ENCODE data around the gene RAD51B. TPM values are rescaled to one million over a fixed set of nuclear protein-coding genes. Genes with fewer than 3 reads are reported as not detected.

The RAD51B gene
- total RNA-seq, 4 donors from 2014 or later: 5.0 to 31.8 (median 20.6) TPM

DNA sequence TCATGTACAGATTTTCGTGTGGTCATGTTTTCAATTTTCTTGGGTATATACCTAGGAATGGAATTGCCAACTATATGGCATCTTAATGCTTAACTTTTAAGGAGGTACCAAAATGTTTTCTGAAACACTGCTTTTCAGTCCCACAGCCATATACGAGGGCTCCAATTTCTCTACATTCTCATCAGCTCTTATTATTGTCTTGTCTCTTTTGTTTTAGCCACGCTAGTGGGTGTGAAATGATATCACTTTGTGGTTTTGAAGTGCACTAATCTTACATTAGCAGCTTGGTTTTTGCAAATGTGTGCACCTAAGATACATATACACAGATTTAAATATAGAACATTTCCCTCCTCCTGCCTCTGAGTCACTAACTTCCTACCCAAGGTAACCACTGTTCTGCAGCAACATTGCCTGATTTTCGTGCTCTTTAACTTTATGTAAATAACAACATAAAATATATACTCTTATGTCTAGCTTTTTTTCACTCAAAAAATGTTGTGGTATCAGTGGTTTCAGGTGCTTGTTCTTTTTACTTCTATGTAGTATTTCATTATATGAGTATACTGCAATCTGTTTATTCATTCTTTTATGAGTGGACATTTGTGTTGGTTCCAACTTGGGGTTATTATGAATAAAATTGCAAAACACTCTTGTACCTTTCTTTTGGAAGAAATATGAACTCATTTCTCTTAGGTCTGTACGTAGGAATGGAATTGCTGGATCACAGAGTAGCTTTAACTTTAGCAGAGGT lies 900.2 kb downstream of the RAD51B start:
- no peak for DNase-seq
- H3K4me3 ChIP-seq: no peak overlapping the region
- TF ChIP-seq POLR2A (IDR thresholded peaks at IDR 0.05): no peak
- WGBS, 2 donors (ENCODE audit: low coverage in 1 of 2): 75 to 89% methylated on average over 3 to 5 of the region's 5 CpGs
- in situ Hi-C loops (cut with MboI; ENCODE audit: low pct_ligation_motif_present in 1 of 4, low pct_unique_long_range_greater_than_20kb in 1 of 4, low sequenced_read_pairs in 3 of 4) (no loop called here), intact Hi-C loops (cut with DNase I; ENCODE audit: low total_unique reads) (no loop called here)
- H3K4me1 ChIP-seq: peaks cover 3 to 7% (median 6%) of the 10 kb centered on the region in 4 donors
- H3K27ac ChIP-seq: no peak overlapping the region
- no peaks in the 10 kb centered on the region for H3K9me3 ChIP-seq
- H3K36me3 ChIP-seq: no peaks in the 10 kb centered on the region
- H3K27me3 ChIP-seq: no peaks in the 10 kb centered on the region

DNA sequence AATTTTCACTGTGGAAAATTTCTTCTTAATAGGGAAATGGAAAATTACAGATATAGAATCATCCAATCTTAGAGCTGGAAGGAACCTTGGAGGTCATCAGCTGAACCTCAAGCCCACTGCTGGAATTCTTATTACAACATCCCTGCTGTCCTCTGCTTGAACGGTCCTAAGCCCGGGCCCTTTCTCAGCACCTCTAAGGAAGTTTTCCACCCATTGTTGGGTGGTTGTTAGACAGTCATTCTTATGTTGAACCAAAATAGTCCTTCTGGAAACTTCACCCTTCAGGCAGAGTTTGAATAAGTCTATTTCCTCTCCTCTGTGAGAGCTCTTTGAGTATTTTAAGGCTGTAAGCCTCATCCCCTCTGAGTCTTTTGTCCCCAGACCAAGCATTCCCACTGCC lies 902.6 kb downstream of the RAD51B start:
- H3K4me1 ChIP-seq: peaks cover 3 to 16% (median 11%) of the 10 kb centered on the region in 4 donors
- in situ Hi-C loops (cut with MboI; ENCODE audit: low pct_ligation_motif_present in 1 of 4, low pct_unique_long_range_greater_than_20kb in 1 of 4, low sequenced_read_pairs in 3 of 4) (no loop called here), intact Hi-C loops (cut with DNase I; ENCODE audit: low total_unique reads) (no loop called here)
- no peak overlapping the region for H3K27ac ChIP-seq
- no peaks in the 10 kb centered on the region for H3K9me3 ChIP-seq
- H3K4me3 ChIP-seq: no peak overlapping the region
- H3K36me3 ChIP-seq: no peaks in the 10 kb centered on the region
- no peaks in the 10 kb centered on the region for H3K27me3 ChIP-seq
- 55 to 80% methylated on average over 2 of the region's 2 CpGs for WGBS, 2 donors (ENCODE audit: low coverage in 1 of 2)
- no peak for DNase-seq
- TF ChIP-seq, protein P1, sequence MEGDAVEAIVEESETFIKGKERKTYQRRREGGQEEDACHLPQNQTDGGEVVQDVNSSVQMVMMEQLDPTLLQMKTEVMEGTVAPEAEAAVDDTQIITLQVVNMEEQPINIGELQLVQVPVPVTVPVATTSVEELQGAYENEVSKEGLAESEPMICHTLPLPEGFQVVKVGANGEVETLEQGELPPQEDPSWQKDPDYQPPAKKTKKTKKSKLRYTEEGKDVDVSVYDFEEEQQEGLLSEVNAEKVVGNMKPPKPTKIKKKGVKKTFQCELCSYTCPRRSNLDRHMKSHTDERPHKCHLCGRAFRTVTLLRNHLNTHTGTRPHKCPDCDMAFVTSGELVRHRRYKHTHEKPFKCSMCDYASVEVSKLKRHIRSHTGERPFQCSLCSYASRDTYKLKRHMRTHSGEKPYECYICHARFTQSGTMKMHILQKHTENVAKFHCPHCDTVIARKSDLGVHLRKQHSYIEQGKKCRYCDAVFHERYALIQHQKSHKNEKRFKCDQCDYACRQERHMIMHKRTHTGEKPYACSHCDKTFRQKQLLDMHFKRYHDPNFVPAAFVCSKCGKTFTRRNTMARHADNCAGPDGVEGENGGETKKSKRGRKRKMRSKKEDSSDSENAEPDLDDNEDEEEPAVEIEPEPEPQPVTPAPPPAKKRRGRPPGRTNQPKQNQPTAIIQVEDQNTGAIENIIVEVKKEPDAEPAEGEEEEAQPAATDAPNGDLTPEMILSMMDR (IDR thresholded peaks at IDR 0.05): no peak
- TF ChIP-seq EP300 (IDR thresholded peaks at IDR 0.05; ENCODE audit: low read depth) (no peak), POLR2AphosphoS5 (IDR thresholded peaks at IDR 0.05) (no peak), POLR2A (IDR thresholded peaks at IDR 0.05) (no peak)

DNA sequence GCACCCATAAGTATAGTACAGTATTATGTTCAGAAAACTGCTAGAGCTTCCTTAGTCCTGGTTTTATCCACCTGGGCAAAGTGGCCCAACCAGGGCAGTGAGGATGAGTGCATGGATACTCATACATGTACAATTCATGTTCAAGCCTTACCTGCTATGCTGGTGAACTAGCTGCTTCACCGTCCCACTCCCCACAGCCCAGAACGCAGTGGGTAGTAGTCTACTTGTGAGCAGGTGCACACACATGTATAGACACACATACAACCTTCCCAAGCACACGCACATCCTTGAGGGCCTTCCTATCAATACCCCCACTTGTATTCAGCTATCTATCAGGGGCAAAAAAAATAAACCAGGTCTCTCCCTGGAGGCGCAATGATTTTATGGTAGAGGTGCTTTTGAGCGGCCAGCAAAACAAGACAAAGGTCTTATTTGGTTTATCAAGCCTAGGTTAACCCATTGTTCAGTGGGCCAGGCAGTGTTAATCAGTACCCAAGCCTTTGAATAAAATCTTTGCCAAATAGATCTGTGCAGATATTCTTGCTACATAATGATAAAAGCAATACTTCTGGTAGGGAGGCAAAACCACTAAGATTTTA lies 903.5 kb downstream of the RAD51B start:
- no peaks in the 10 kb centered on the region for H3K9me3 ChIP-seq
- DNase-seq: no peak
- TF ChIP-seq EP300 (IDR thresholded peaks at IDR 0.05; ENCODE audit: low read depth) (no peak), POLR2A (IDR thresholded peaks at IDR 0.05) (no peak), POLR2AphosphoS5 (IDR thresholded peaks at IDR 0.05) (no peak)
- TF ChIP-seq, protein P1 (IDR thresholded peaks at IDR 0.05): no peak
- WGBS, 2 donors (ENCODE audit: low coverage in 1 of 2): 42 to 54% methylated on average over 5 of the region's 5 CpGs
- H3K36me3 ChIP-seq: no peaks in the 10 kb centered on the region
- H3K27me3 ChIP-seq: no peaks in the 10 kb centered on the region
- no peak overlapping the region for H3K4me3 ChIP-seq
- in situ Hi-C loops (cut with MboI; ENCODE audit: low pct_ligation_motif_present in 1 of 4, low pct_unique_long_range_greater_than_20kb in 1 of 4, low sequenced_read_pairs in 3 of 4): no loop called here
- H3K4me1 ChIP-seq: peaks cover 3 to 25% (median 15%) of the 10 kb centered on the region in 4 donors
- H3K27ac ChIP-seq: no peak overlapping the region
- intact Hi-C loops (cut with DNase I; ENCODE audit: low total_unique reads): no loop called here

DNA sequence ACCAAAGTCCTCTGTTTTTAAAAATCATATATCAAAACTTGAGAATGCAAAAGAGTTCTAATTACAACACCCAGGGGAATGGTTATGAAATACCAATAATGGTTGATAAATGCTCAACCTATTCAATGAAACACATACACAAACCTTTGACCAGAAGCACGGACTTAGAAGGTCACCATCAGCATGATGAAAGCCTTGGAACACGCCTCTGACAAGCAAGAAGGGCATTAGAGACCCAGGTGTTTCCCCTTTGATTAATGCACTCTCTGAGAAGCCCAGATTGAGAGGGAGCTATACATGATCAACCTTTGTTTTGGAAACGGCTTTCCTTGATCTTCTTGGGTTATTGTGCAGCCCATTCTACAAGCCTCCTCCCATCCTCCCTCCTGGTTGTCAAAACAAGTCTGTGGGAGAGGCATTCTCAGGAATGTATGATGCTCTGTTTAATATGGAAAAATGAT lies 904.3 kb downstream of the RAD51B start:
- H3K9me3 ChIP-seq: no peaks in the 10 kb centered on the region
- TF ChIP-seq POLR2A (IDR thresholded peaks at IDR 0.05): no peak
- no peak for TF ChIP-seq POLR2AphosphoS5 (IDR thresholded peaks at IDR 0.05)
- TF ChIP-seq EP300 (IDR thresholded peaks at IDR 0.05; ENCODE audit: low read depth): no peak
- TF ChIP-seq, protein P1 (IDR thresholded peaks at IDR 0.05): no peak
- H3K27me3 ChIP-seq: no peaks in the 10 kb centered on the region
- no peaks in the 10 kb centered on the region for H3K36me3 ChIP-seq
- intact Hi-C loops (cut with DNase I; ENCODE audit: low total_unique reads): no loop called here
- no peak for DNase-seq
- in situ Hi-C loops (cut with MboI; ENCODE audit: low pct_ligation_motif_present in 1 of 4, low pct_unique_long_range_greater_than_20kb in 1 of 4, low sequenced_read_pairs in 3 of 4): no loop called here
- WGBS, 2 donors (ENCODE audit: low coverage in 1 of 2): 55 to 58% methylated on average over 3 of the region's 3 CpGs
- peaks cover 3 to 32% (median 16%) of the 10 kb centered on the region in 4 donors for H3K4me1 ChIP-seq
- H3K4me3 ChIP-seq: no peak overlapping the region
- no peak overlapping the region for H3K27ac ChIP-seq
